SHP77 (cell line): ENCODE results near the gene APC2.

ENCODE experiments used
- DNase-seq, 2 experiments: peaks; one replicate each; lab custom pipeline; 2025; lab: John Stamatoyannopoulos, UW

The APC2 gene, protein sequence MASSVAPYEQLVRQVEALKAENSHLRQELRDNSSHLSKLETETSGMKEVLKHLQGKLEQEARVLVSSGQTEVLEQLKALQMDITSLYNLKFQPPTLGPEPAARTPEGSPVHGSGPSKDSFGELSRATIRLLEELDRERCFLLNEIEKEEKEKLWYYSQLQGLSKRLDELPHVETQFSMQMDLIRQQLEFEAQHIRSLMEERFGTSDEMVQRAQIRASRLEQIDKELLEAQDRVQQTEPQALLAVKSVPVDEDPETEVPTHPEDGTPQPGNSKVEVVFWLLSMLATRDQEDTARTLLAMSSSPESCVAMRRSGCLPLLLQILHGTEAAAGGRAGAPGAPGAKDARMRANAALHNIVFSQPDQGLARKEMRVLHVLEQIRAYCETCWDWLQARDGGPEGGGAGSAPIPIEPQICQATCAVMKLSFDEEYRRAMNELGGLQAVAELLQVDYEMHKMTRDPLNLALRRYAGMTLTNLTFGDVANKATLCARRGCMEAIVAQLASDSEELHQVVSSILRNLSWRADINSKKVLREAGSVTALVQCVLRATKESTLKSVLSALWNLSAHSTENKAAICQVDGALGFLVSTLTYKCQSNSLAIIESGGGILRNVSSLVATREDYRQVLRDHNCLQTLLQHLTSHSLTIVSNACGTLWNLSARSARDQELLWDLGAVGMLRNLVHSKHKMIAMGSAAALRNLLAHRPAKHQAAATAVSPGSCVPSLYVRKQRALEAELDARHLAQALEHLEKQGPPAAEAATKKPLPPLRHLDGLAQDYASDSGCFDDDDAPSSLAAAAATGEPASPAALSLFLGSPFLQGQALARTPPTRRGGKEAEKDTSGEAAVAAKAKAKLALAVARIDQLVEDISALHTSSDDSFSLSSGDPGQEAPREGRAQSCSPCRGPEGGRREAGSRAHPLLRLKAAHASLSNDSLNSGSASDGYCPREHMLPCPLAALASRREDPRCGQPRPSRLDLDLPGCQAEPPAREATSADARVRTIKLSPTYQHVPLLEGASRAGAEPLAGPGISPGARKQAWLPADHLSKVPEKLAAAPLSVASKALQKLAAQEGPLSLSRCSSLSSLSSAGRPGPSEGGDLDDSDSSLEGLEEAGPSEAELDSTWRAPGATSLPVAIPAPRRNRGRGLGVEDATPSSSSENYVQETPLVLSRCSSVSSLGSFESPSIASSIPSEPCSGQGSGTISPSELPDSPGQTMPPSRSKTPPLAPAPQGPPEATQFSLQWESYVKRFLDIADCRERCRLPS (N-terminal part only)

DNA sequence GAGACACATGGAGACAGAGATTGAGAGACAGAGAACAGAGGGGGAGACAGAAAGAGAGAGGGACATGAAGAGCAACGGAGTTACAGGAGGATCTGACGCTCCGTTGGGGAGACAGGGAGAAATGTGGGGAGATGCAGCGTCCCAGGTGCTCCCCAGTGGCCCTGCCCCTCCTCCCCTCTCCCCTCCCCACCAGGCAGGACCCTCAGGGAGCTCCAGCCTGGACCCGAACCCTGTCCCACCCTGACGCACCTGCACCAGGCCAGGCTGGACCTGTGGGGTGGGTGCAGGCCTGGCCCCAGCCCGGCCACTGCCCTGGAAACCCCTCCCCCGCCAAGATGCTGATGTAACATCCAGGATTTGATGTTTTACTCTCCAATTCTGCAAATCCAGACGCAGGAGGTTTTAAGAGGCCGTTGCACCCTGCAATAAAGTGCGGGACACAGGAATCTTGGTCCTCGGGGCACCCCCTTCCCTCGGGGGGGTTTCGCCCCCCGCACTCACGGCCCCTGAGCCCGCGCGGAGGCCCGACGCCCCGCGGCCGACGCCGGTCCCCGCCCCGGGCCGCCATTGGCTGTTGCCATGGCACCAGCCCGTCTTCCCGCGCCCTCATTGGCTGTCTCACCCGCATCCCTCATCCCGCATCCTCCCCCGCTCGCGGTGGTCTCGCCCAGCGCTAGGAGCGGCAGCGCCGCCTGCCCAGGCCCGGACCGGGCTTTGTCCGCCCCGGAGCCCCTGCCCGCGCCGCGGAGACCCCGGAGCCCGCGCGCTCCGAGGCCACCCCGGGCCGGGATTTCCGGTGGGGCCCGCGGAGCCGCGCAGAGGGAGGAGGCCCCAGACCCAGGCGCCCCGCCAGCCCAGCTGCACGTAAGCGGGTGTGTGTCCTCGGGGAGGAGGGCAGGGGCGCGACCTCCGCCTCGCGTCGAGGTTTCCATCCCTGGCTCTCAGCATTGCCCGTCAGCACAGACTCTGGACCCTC lies at the start of gene APC2:
Gene APC2 (plus strand): TSS at position 655 of the 976 bp plus-strand sequence. CDS start 2,881 bp downstream, outside the sequence.
- DNase-seq: peak; percentile 50 to 66

DNA sequence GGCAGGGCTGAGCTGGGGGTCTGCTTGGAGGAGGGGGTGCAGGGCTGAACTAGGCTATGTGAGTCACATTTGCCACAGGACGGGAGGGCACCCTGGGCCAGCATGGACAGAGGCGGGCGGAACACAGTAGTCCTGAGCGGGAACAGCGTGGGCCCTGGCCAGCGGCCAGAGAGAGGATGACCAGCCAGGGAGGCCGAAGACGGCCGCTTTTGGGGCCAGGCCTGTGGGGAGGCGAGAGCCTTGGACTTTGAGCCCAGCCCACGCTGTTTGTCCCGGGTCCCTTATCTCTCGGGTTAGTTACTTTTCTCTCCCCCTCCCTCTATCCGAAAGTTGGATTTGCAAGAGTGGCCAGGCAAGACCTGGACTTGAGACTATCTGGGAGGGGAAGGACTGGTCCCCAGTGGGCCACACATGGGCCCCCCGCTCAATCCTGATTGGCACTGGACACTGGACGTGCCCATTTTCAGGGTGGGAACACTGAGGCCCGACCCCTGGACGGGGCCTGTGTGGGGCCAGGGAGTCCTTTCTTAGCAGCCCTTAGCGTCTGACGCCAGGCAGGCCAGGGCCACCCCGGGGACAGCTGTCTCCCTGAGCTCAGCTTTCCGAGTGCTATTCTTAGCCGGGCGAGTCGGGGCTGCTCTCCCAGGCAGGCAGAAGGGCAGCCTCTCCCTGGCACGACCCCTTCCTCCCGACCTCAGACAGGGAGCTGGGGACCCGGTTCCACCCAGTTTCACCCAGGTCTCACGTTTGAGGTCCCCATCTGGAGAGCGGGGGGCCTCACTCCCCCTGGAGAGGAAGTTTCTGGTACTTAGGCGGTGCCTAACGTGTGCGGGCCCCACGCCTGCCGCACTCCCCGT lies 49.4 kb upstream of the APC2 start:
- peak; percentile 65 to 73 for DNase-seq

DNA sequence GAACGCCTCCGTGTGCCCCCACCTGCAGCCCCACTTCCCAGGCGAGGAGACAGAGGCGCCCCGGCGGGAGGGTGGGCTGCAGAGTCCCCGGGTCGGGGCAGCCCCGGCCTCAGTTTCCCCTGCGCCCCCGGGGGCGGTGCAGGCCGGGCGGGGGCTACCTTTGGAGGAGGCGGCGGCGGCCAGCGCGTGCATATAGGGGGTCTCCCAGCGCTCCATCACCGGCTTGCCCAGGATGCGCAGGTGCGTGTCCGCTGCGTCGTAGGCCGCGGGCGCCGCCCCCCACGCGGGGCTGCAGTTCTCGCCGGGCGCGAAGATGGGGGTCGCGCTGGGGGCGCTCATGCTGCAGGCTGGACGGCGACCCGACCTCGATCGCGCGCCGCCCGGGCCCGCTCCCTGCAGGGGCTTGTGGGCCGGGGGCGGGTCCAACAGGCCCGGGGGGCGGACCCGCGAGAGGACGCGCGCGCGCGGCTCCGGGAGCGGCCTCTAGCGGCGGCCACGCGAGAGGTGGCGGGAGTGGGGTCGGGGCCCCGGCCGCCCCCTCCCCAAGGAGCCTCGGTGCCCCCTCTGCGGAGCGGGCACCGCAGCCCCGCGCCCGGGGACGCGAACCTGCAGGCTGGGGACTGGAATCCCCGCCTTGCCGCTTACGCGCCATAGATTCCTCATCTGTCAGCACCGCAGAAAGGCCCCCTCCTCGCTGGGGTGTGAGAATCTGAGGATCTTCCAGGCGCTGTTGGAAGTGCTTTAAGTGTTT lies 48.6 kb upstream of the APC2 start, which contains the start of gene GAMT:
Gene GAMT (minus strand): TSS at position 405 of the 751 bp plus-strand sequence. CDS start 66 bp downstream, at position 339.
- DNase-seq: peak; percentile 15 to 27

DNA sequence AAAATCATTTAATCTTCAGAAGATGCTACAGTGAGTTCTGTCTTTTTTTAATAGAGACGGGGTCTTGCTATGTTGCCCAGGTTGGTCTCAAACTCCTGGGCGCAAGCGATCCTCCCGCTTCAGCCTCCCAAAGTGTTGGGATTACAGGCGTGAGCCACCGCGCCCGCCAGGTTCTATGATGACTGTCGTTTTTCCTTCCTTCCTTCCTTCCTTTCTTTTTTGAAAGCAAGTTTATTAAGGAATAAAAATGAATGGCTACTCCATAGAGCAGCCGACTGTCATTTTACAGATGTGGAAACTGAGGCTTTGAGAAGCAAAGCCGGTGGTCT lies 48.1 kb upstream of the APC2 start:
- DNase-seq: no peak

DNA sequence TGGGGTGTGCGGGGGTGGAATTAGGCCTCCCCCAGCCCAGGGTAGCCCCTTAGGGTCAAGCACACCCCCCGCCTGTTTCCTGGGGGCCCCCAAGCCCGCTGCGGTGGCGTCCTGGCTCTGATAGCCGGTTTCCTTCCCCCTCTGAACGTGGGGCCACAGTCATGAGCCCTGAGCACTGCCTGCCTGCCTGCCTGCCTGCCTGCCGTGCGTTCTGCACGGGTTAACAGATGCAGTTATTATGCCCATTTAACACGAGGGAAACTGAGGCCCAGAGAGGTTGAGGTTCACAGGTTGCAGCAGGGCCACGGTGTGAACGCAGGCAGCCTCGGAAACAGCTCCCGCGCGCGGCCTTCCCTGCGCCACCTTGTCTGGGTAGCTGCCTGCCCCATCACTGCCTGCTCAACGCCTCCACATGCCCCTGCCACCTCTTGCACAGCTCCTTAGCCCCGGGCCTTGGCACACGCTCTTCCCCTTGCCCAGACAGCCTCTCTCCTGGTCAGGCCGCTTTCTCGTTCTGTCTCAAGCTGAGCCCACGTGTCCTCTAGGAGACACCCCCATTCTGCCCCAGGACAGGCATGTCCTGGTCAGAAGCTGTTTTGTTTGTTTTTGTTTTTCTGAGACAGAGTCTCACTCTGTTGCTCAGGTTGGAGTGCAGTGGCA lies 47.4 kb upstream of the APC2 start:
- no peak for DNase-seq

DNA sequence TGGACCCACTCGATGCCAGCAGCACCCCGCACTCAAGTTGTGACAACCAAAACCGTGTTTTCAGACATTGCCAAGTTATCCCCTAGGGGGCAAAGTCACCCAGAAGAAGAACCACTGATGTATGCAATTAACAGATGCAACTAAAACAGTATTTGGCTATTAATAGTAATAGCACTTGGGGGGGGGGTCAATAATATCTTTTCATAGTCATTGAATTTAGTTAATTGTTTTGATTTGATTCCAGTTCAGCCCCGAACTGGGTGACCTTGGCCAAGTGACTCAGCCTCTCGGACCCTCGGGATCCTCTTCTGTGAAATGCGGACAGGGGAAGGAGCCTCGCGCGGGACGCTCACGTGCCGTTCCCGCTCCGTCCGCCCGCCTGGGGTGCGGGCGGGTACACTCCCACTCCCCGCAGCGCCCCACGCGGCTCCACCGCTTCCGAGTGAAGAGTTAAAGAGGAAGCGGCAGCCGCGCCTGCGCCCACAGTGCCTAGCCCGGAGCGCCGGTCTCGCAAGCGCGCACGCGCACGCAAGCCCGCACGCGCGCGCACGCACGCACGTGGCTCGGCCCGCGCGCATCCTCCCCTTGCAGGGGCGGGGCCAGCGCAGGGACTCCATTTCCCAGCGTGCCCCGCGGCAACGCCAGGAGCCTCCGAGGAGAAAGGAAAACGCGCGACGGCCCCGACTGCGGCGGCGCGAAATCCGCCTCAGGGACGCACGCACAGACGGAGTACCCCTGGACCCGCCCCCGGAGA lies 43.0 kb upstream of the APC2 start:
- peak; percentile 94 to 96 for DNase-seq

DNA sequence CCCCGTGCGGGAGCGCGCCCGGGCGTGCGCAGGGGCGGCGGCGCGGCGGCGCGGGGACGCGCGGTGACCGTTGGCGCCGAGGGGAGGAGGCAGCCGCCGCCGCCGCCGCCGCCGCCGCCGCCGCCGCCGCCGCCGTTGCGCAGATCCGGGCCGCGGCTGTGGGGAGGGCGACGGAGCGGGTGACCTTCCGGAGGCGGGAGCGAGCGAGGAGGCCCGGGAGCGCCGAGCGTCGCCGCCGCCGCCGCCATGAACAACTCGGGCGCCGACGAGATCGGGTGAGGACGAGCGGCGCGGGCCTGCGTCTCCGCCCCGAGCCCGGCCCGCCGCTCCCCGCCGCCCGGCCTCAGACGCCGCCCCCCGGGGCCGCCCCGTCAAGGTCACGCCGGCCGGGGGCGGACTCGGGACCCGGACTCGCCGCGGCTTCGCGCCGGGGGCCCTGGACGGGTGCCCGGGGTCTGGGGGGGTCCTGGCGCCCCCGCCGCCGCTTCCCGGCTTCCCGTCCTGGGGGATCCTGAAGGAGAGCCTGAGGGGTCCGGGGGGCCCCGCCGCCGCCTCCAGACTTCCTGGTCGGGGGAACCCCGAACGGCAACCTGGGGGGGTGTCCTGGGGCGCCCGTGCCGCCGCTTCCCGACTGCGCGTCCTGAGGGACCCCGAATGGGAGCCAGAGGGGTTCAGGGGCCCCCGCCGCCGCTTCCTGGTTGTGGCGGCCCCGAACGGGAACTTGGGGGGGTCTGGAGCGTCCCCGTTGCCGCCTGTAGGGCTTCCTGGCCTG lies 42.2 kb upstream of the APC2 start, which contains the start of gene DAZAP1:
Gene DAZAP1 (plus strand): TSS at position 59 of the 772 bp plus-strand sequence. CDS start 188 bp downstream, at position 247.
- no peak for DNase-seq

DNA sequence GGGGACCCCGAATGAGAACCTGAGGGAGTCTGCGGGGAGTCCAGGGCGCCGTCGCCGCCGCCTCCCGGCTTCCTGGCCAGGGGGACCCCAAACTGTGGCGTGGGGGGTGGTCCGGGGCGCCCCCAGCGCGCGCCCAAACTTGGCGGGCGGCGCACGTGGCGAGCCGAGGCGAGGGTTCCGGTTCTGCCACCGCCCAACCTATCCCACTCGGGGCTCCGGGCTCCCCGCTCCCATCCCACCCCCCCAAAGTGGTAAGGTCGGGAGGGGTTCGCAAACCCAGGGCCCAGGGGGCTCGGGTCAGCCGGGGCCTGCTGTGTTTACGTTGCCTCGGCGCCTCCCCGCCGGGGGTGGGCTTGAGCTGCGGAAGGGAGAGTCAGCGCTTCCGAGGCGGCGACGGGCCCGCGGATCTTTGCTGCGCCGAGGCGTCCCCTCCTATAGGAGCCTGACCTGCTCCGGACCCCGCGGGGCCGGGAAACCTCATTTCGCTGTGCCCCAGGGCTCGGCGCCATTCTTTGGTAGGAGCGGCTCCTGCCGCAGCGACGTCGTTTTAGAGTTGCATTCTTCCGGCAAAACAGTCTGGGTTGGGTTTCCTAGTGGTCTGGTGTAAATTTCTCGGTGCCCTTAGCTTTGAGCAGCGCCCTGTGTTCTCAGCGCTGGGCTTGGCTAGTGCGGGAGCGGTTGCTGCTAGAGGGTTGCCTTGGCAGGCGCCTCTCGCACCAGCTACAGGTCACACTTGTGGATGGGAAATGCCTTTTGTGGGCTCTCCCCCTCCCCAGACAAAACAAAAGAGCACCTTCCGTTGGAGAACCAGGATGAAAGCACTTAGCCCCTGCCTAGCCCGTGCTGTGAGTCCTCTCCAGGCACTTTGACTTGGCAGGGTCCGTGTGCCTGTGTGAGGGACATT lies 41.4 kb upstream of the APC2 start:
- peak in 1 of 2 experiments; percentile 21 for DNase-seq

DNA sequence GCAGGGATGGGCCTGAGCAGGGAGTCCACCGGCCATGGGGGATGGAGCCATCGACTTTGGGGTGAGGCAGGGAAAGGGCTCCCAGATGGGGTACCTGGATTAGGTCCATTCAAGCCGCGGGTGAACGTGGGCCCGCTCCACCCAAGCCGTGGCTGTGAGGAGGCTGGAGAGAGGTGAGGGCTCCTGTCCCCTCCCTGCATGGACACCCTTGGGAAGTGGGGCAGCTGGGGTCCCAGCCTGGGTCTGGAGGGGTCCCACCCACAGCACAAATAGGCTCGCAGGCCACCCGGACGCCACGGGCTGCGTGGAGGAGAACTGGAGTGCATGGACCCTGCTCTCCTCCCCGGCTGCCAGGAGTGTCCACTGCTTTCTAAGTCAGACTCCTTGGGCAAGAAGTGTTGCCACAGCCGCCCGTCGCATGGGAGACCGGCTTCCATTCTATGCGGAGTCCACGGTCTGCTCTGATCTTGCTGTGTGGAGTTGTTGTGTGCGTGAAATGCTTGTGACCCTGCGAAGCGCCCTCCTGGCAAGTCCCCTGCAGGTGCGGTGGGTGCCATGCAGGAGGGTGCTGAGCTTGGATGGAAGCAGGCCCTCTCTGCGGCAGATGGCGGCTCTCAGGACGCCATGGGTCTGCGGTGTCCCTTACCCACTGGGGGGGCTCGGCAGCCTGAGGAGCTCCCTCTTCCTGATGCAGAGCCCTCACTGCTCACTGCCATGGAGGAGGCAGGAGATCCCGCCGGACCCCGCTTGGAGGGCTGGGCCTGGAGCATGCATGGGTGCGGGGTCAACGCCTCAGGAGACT lies 40.5 kb upstream of the APC2 start:
- no peak for DNase-seq

DNA sequence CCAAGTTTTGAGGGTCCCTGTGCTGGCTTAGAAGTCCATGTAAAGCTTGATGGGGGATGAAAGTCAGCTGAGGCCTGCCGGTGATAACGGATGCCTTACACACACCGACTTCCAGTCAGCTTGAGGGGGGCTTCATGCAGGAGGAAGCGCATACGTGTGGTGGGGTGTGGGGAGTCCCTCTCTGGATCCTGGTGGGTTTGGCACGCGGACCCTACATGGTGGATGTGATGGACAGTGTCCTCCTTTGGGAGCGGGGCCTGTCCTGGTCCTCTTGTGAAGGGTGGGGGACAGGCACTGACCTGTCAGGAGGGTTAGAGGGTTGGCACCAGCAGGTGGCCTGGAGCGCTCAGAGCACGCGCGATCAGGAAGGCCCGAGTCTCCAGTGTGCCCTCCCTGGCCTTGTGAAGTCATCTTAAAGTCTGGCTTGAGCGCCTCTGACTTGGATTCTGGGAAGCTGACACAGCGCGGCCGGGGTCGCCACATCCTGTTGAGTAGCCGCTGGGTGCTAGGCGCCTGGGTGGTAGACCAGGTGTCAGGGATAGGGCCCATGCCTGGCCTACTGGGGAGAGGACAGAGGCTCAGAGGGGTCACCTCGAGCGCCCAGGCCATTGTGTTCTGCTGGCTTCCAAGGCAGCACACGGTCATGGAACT lies 39.7 kb upstream of the APC2 start:
- no peak for DNase-seq

DNA sequence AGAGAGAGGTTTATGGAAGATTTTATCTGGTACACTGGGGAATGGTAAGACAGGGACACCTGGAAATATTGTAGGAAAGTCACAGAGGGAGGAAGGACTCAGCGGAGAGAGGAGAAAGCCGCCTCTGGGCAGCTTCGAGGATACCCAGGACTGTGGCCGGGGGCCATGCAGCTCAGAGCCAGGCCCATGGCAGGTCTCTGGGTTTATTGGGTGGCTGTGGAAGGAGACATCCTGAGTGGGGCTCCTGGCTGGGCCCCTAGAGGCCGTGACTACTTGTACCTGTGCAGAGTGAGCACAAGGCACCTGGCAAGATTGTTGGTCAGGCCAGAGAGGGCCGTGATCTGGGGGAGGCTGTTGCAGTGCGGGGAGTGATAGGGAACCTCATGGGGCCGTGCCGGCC lies 39.1 kb upstream of the APC2 start:
- no peak for DNase-seq

DNA sequence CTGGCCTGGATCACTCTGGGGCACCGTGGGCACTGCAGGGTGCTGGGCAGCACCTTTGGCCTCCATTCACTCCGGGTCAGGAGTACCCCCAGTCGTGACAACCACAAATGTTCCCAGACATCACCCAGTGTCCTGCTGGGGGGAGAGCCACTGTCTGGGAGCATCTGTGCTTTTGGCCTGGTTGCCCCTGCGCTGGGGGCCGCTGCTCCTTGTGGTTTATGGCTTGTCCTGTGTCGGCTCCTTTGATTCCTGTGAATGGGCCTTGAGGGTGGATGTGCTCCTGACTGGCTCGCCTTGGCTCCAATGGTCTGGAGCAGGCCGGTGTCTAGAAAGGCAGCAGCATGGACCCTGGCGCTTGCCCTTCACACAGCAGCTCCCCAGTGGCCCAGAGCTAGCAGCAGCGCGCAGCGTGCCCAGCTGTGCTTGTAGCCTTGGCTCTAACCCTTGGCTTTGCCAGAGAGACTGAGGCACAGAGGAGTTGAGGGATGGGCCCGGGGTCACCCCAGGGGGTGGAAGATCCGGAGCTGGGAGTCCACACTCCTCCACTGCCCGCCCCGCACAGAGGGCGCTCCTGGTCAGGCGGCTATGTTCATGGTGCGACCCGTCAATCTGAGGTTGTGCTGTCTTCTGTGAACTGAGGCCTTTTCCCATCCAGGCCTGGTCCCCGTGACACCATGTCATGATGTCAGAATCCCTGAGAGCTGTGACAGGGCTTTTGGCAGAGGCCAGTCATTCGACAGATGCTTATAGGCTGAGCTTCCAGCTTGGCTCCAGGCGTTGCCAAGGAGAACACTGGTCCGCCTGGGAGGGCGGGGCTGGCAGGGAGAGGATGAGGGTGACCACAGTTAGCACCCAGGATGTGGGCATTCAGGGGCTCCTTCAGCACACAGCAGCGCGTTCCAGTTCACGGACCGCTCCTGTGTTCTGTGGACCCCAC lies 38.4 kb upstream of the APC2 start:
- no peak for DNase-seq

DNA sequence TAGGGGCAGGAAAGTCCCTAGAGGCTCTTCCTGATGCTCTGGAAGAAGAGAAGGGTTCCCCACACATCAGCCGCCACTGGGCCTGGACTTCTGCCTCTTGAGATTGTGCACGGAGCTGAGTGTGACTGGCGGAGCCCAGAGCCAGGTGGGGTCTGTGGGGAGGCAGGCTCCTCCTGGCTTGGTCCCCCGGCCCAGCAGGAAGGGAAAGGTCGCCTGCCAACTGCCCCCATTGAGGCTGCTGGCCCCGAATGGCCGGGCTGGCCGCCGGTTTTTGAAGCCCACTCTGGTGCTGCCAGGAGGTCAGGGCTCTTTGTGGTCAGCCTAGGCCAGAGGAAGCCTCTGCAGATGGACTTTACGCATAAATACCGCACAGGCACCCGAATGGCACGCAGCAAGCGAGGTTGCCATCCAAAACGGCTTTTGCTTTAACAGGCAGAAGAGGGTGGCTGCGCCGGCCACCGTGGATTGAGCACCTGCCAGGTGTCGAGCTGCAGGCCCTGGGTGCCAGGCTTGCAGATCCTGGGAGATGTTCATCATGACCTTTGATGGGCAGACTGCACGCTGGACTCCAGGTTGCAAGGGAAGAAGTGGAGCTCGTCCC lies 37.5 kb upstream of the APC2 start:
- DNase-seq: no peak
